Stomach (tissue), 9 donors: ENCODE measurements around the gene SLC2A4. TPM values are rescaled to one million over a fixed set of nuclear protein-coding genes. Genes with fewer than 3 reads are reported as not detected.

Source experiments
- DNase-seq, 2 donors: peaks; one replicate each; pipeline versions ENCODE4 v3.0.0 to v3.0.0-alpha.2; 2013 to 2019
- H3K27ac ChIP-seq, 5 donors: fragments of 200-600 bp in 4 of 5; sonication (generic) in 4 of 5; one replicate each; pipeline ENCODE4 v1.5.1; 2013 to 2019; ENCODE audit warnings: mild to moderate bottlenecking in 1 of 5, moderate library complexity in 1 of 5
- H3K27me3 ChIP-seq, 3 donors: fragments of 200-600 bp; sonication (generic); one replicate each; pipeline ENCODE4 v1.5.1; 2017 to 2019; ENCODE audit warnings: mixed run types in 1 of 3
- H3K36me3 ChIP-seq, 4 donors: fragments of 200-600 bp; sonication (generic); 1 replicate in 3 of 4; 2 replicates in 1 of 4; pipeline ENCODE4 v1.5.1; 2016 to 2019
- H3K4me1 ChIP-seq, 4 donors: fragments of 200-600 bp; sonication (generic); one replicate each; pipeline ENCODE4 v1.5.1; 2016 to 2019
- H3K4me3 ChIP-seq, 4 donors: fragments of 200-600 bp; sonication (generic) in 3 of 4; one replicate each; pipeline ENCODE4 v1.5.1; 2016 to 2019; ENCODE audit warnings: mild to moderate bottlenecking in 1 of 4
- H3K9me3 ChIP-seq, 4 donors: fragments of 200-600 bp; sonication (generic); one replicate each; pipeline ENCODE4 v1.5.1; 2016 to 2019
- CTCF ChIP-seq, 7 experiments: fragments of 450-650 bp in 4 of 7; fragments of 200-600 bp in 3 of 7; sonication (generic) in 3 of 7; IDR thresholded peaks; one replicate each; pipeline ENCODE4 v1.5.1; 2016 to 2019; ENCODE audit warnings: antibody characterized with exemption in 7 of 7, control low read depth in 2 of 7, mild to moderate bottlenecking in 1 of 7
- EP300 ChIP-seq: sonication (generic); formaldehyde crosslinking; IDR thresholded peaks from one replicate; pipeline ENCODE4 v1.6.1; 2017; ENCODE audit warnings: antibody characterized with exemption
- POLR2A ChIP-seq, 4 donors: fragments of 450-650 bp; IDR thresholded peaks; one replicate each; pipeline ENCODE4 v1.6.1; 2016; ENCODE audit warnings: antibody characterized with exemption in 4 of 4, control low read depth in 2 of 4, mild to moderate bottlenecking in 1 of 4, moderate library complexity in 1 of 4
- POLR2AphosphoS5 ChIP-seq, 3 donors: sonication (generic); formaldehyde crosslinking; IDR thresholded peaks; one replicate each; pipeline ENCODE4 v1.6.1; 2016; ENCODE audit warnings: antibody characterized with exemption in 3 of 3
- WGBS, 5 donors: extraction: QIAGEN DNeasy Blood & Tissue Kit in 3 of 5; methylation state at CpG; one replicate each; pipeline versions ENCODE4 v1.1.5 to v1.1.7; 2013 to 2018; 5-methylcytosine and 5-hydroxymethylcytosine counted together
- intact Hi-C: fragments of 100-400 bp; cut with DNase I; formaldehyde crosslinking; loops from one replicate; pipeline ENCODE4 v1.15.1; 2023; ENCODE audit warnings: low total_unique reads
- polyA plus RNA-seq, 3 donors: library from polyadenylated mRNA; stranded (reverse); fragments of 200-250 nt; gene quantifications; one replicate each; pipeline ENCODE4 v1.2.3, GENCODE V29; 2013
- total RNA-seq, 5 donors: library from RNA; depleted of rRNA; stranded (reverse); fragments of >200 nt; gene quantifications; one replicate each; pipeline versions ENCODE4 v1.1.0 to v1.2.3, GENCODE V29; 2014 to 2016
- donor health status: healthy with polysubstance abuse.
- donor health status: Bipolar disorder and iron deficiency.
- donor health status: healthy.

Gene SLC2A4
- total and polyA plus RNA-seq, 8 donors = 0.92 to 26.6 (median 5.6) TPM

- Histone ChIP-seq H3K4me1 (peaks cover 49 to 75% (median 69%) of the 10 kb centered on the region in 4 donors), H3K9me3 (no peaks in the 10 kb centered on the region), H3K4me3 (peak overlapping the region in 1 of 4 donors; percentile 15), H3K36me3 (peaks cover 22 to 32% (median 29%) of the 10 kb centered on the region in 4 donors), H3K27ac (peak overlapping the region in 3 of 5 donors; percentile 15 to 96 (median 76)), H3K27me3 (no peaks in the 10 kb centered on the region)
- intact Hi-C loops = no loop called here
- TF ChIP-seq CTCF (IDR thresholded peaks at IDR 0.05) = no peak
- no peak for TF ChIP-seq POLR2A (IDR thresholded peaks at IDR 0.05)
- no peak for TF ChIP-seq POLR2AphosphoS5 (IDR thresholded peaks at IDR 0.05)
- no peak for TF ChIP-seq EP300
- DNase-seq = no peak
- WGBS, 5 donors = 72 to 81% (median 79%) methylated on average over 22 of the region's 22 CpGs
Measured at GRCh38 chr17:7235693-7236665, 45.5 kb upstream of the SLC2A4 start.

GRCh38 chr17:7236808-7237207, 44.7 kb upstream of the SLC2A4 start:
- no peak for TF ChIP-seq POLR2AphosphoS5 (IDR thresholded peaks at IDR 0.05)
- TF ChIP-seq POLR2A (IDR thresholded peaks at IDR 0.05) = no peak
- no peak for TF ChIP-seq CTCF (IDR thresholded peaks at IDR 0.05)
- no peak for TF ChIP-seq EP300
- no peaks in the 10 kb centered on the region for H3K9me3 ChIP-seq
- 76 to 83% (median 82%) methylated on average over 6 of the region's 6 CpGs for WGBS, 5 donors
- H3K36me3 ChIP-seq = peaks cover 23 to 34% (median 31%) of the 10 kb centered on the region in 4 donors
- H3K4me3 ChIP-seq = peak overlapping the region in 1 of 4 donors; percentile 97
- intact Hi-C loops = no loop called here
- no peaks in the 10 kb centered on the region for H3K27me3 ChIP-seq
- H3K4me1 ChIP-seq = peaks cover 52 to 74% (median 69%) of the 10 kb centered on the region in 4 donors
- DNase-seq = no peak
- H3K27ac ChIP-seq = peak overlapping the region; percentile 88 to 99 (median 96)

GRCh38 chr17:7237266-7237760, 44.2 kb upstream of the SLC2A4 start:
- no peaks in the 10 kb centered on the region for H3K27me3 ChIP-seq
- peak overlapping the region; percentile 88 to 99 (median 96) for H3K27ac ChIP-seq
- peaks cover 47 to 69% (median 64%) of the 10 kb centered on the region in 4 donors for H3K4me1 ChIP-seq
- peaks cover 23 to 34% (median 31%) of the 10 kb centered on the region in 4 donors for H3K36me3 ChIP-seq
- H3K9me3 ChIP-seq = no peaks in the 10 kb centered on the region
- DNase-seq = no peak
- peak overlapping the region; percentile 97 to 100 (median 98) for H3K4me3 ChIP-seq
- 19 to 27% (median 23%) methylated on average over 6 of the region's 6 CpGs for WGBS, 5 donors
- intact Hi-C loops = no loop called here
- TF ChIP-seq EP300 (no peak), POLR2A (IDR thresholded peaks at IDR 0.05) (no peak), CTCF (IDR thresholded peaks at IDR 0.05) (no peak), POLR2AphosphoS5 (IDR thresholded peaks at IDR 0.05) (no peak)

- peak; percentile 85 to 93 for DNase-seq
- peak overlapping the region; percentile 88 to 99 (median 96) for H3K27ac ChIP-seq
- no peaks in the 10 kb centered on the region for H3K9me3 ChIP-seq
- H3K4me1 ChIP-seq = peaks cover 41 to 63% (median 58%) of the 10 kb centered on the region in 4 donors
- intact Hi-C loops = no loop called here
- TF ChIP-seq POLR2AphosphoS5 (IDR thresholded peaks at IDR 0.05) (peak in 1 of 3 donors; percentile 3), CTCF (IDR thresholded peaks at IDR 0.05) (no peak)
- WGBS, 5 donors = 0 to 1% (median 1%) methylated on average over 11 to 70 of the region's 73 CpGs
- H3K4me3 ChIP-seq = peak overlapping the region; percentile 97 to 100 (median 98)
- peaks cover 23 to 34% (median 31%) of the 10 kb centered on the region in 4 donors for H3K36me3 ChIP-seq
- no peaks in the 10 kb centered on the region for H3K27me3 ChIP-seq
Measured at GRCh38 chr17:7237761-7238419, 43.6 kb upstream of the SLC2A4 start.
